HepG2 (cell line): ENCODE measurements around the gene MAP1B. TPM values are rescaled to one million over a fixed set of nuclear protein-coding genes. Genes with fewer than 3 reads are reported as not detected.
A peak's percentile ranks its signal among the peaks of the same experiment; 100 is the strongest.

Experiments
- ATAC-seq: fragments of 200-7000 bp; cut with Tn5 transposase; 3 replicates; pipeline ENCODE4 v1.9.1; 2020; ENCODE audit warnings: mild to moderate bottlenecking, moderate library complexity
- BruUV-seq: library from RNA; stranded (reverse); fragments of 400-500 nt; replicated peaks from 2 replicates; lab custom pipeline; 2021; lab: Mats Ljungman, UMichigan
- CTCF ChIA-PET: fragments of 300-600 bp; formaldehyde crosslinking; extraction: SDS; loops from one replicate; lab custom pipeline; 2021; ENCODE audit warnings: low total read pairs, inconsistent platforms, low intra/inter-chr PET ratio; lab: Yijun Ruan, JAX
- POLR2A ChIA-PET: fragments of 350-600 bp; sonication (Branson Sonifier 250); formaldehyde crosslinking; loops from one replicate; lab custom pipeline; 2020; ENCODE audit warnings: antibody characterized with exemption, inconsistent platforms; lab: Yijun Ruan, JAX
- DNase-seq: peaks from one replicate; pipeline ENCODE4 v3.0.0-alpha.2; 2015; ENCODE audit warnings: low spot score
- FAIRE-seq: peaks from 3 replicates; lab custom pipeline; 2011; peaks lifted over from hg19 to GRCh38; lab: Jason Lieb, UNC
- H2AFZ ChIP-seq: one replicate; pipeline ENCODE4 v1.6.1; 2011; ENCODE audit warnings: low read length, inconsistent platforms
- H3K27ac ChIP-seq: fragments of 300-600 bp; 3 replicates; pipeline ENCODE4 v1.8.0; 2011; ENCODE audit warnings: mixed run types, mild to moderate bottlenecking, mixed read lengths, low read length, inconsistent platforms; ENCODE audit not compliant: insufficient read depth; ENCODE audit errors: extremely low read length
- H3K27me3 ChIP-seq, 2 experiments: fragments of 200-600 bp in 1 of 2; 2 replicates in 1 of 2; 3 replicates in 1 of 2; pipeline versions ENCODE4 v1.6.0 to v1.8.0; 2011; ENCODE audit warnings: low read length in 2 of 2, mild to moderate bottlenecking in 2 of 2, moderate library complexity in 2 of 2, inconsistent platforms in 1 of 2; ENCODE audit not compliant: insufficient read depth in 2 of 2, control insufficient read depth in 1 of 2
- H3K36me3 ChIP-seq, 2 experiments: fragments of 200-600 bp in 1 of 2; replicated peaks in 1 of 2; 2 replicates in 1 of 2; 3 replicates in 1 of 2; pipeline versions ENCODE4 v1.5.1 to v1.8.0; 2011; ENCODE audit warnings: low read length in 2 of 2, inconsistent platforms in 1 of 2; ENCODE audit not compliant: insufficient read depth in 2 of 2, control insufficient read depth in 1 of 2
- H3K4me1 ChIP-seq: 2 replicates; pipeline ENCODE4 v1.5.1; 2012; ENCODE audit warnings: low read length, inconsistent platforms; ENCODE audit not compliant: insufficient read depth
- H3K4me2 ChIP-seq: 2 replicates; pipeline ENCODE4 v1.6.0; 2011; ENCODE audit warnings: low read depth, low read length, inconsistent platforms
- H3K4me3 ChIP-seq, 3 experiments: fragments of 200-600 bp in 1 of 3; sonication (generic), shearing (Covaris generic) in 1 of 3; replicated peaks in 1 of 3; 2 replicates each; pipeline ENCODE4 v1.5.1; 2011 to 2016; ENCODE audit warnings: low read length in 3 of 3, inconsistent platforms in 2 of 3, low read depth in 2 of 3, mild to moderate bottlenecking in 2 of 3, control low read depth in 1 of 3, mixed read lengths in 1 of 3; ENCODE audit not compliant: insufficient read depth in 1 of 3
- H3K79me2 ChIP-seq: one replicate; pipeline ENCODE4 v1.6.1; 2011; ENCODE audit warnings: low read length, inconsistent platforms; ENCODE audit not compliant: insufficient read depth
- H3K9ac ChIP-seq: 2 replicates; pipeline ENCODE4 v1.6.0; 2011; ENCODE audit warnings: mild to moderate bottlenecking, low read depth, low read length, inconsistent platforms; ENCODE audit not compliant: insufficient read depth
- H3K9me3 ChIP-seq: 2 replicates; pipeline ENCODE4 v1.5.1; 2012; ENCODE audit warnings: mild to moderate bottlenecking, low read length
- H4K20me1 ChIP-seq: 2 replicates; pipeline ENCODE4 v1.6.0; 2011; ENCODE audit warnings: inconsistent platforms, mild to moderate bottlenecking, low read length, moderate library complexity; ENCODE audit not compliant: insufficient read depth
- ATF7 ChIP-seq, 2 experiments: fragments of 450-650 bp in 1 of 2; sonication (generic) in 1 of 2; formaldehyde crosslinking in 1 of 2; IDR thresholded peaks; 2 replicates each; pipeline versions ENCODE4 v1.4.0 to v1.6.1; 2016 to 2020; ENCODE audit warnings: antibody characterized with exemption in 1 of 2, mild to moderate bottlenecking in 1 of 2, missing genetic modification reagents in 1 of 2
- CREB1 ChIP-seq, 2 experiments: fragments of 450-650 bp in 1 of 2; IDR thresholded peaks; 2 replicates each; pipeline ENCODE4 v1.6.1; 2016 to 2017; ENCODE audit warnings: control low read depth in 1 of 2, mild to moderate bottlenecking in 1 of 2, missing compliant biosample characterization in 1 of 2, missing genetic modification characterization in 1 of 2
- GABPA ChIP-seq, 2 experiments: IDR thresholded peaks; 2 replicates each; pipeline ENCODE4 v1.6.1; 2011 to 2016; ENCODE audit warnings: low read depth in 2 of 2, low read length in 1 of 2, missing biosample characterization in 1 of 2, missing genetic modification characterization in 1 of 2
- GATA4 ChIP-seq: sonication (generic); IDR thresholded peaks from 2 replicates; pipeline ENCODE4 v1.6.1; 2016; ENCODE audit warnings: antibody characterized with exemption, low read depth, borderline replicate concordance
- ISL2 ChIP-seq: sonication (generic); formaldehyde crosslinking; IDR thresholded peaks from 2 replicates; pipeline ENCODE4 v1.5.0; 2020; ENCODE audit warnings: missing genetic modification reagents
- SNRNP70 ChIP-seq: fragments of 200-400 bp; formaldehyde crosslinking; IDR thresholded peaks from 2 replicates; pipeline ENCODE4 v1.6.1; 2017; ENCODE audit warnings: mild to moderate bottlenecking, low read depth, low read length, moderate library complexity
- TBX3 ChIP-seq: fragments of 450-650 bp; IDR thresholded peaks from 2 replicates; pipeline ENCODE4 v1.6.1; 2017; ENCODE audit warnings: antibody characterized with exemption, mild to moderate bottlenecking, inconsistent platforms, borderline replicate concordance
- ZFY ChIP-seq: sonication (generic); formaldehyde crosslinking; IDR thresholded peaks from 2 replicates; pipeline ENCODE4 v1.4.0; 2020; ENCODE audit warnings: missing genetic modification reagents
- ZNF101 ChIP-seq: sonication (generic); formaldehyde crosslinking; IDR thresholded peaks from 2 replicates; pipeline ENCODE4 v1.4.0; 2020; ENCODE audit warnings: mild to moderate bottlenecking, low read depth, missing genetic modification reagents, borderline replicate concordance
- ZNF317 ChIP-seq: sonication (generic); formaldehyde crosslinking; IDR thresholded peaks from 2 replicates; pipeline ENCODE4 v1.5.0; 2020; ENCODE audit warnings: mild to moderate bottlenecking, missing genetic modification reagents
- ZNF614 ChIP-seq: IDR thresholded peaks from 2 replicates; pipeline ENCODE4 v1.6.1; 2018; ENCODE audit warnings: missing biosample characterization, missing genetic modification reagents, inconsistent platforms, borderline replicate concordance
- ZNF629 ChIP-seq: sonication (generic); formaldehyde crosslinking; conservative IDR thresholded peaks from 2 replicates; pipeline ENCODE4 v1.5.0; 2020; ENCODE audit warnings: missing genetic modification reagents
- WGBS: methylation state at CpG from one replicate; pipeline ENCODE4 v1.1.6; 2017; ENCODE audit warnings: low lambda C conversion rate; 5-methylcytosine and 5-hydroxymethylcytosine counted together
- in situ Hi-C: cut with HindIII; loops from 2 replicates; pipeline ENCODE4 v1.10.0; 2017; ENCODE audit warnings: low pct_unique_long_range_greater_than_20kb; ENCODE audit not compliant: extremely low pct_ligation_motif_present
- intact Hi-C: fragments of 100-400 bp; cut with micrococcal nuclease; formaldehyde crosslinking; loops from one replicate; pipeline ENCODE4 v1.10.0; 2022; ENCODE audit not compliant: unreplicated experiment
- polyA plus RNA-seq, 8 experiments: library from polyadenylated mRNA; depleted of rRNA in 3 of 8; stranded (reverse) in 7 of 8; unstranded in 1 of 8; fragments of >200 nt; fragmentation: Illumina TruSeq in 4 of 8; extraction: Trizol in 4 of 8; gene quantifications; 2 replicates each; pipeline versions ENCODE4 v1.2.1 to v1.2.3, GENCODE V29; 2011 to 2016; ENCODE audit warnings: low read depth in 4 of 8, missing spikeins in 1 of 8, mixed read lengths in 1 of 8; ENCODE audit not compliant: insufficient read depth in 1 of 8
- total RNA-seq, 5 experiments: library from RNA; depleted of rRNA; stranded (reverse); fragments of >200 nt; fragmentation: Illumina TruSeq; extraction: Trizol; gene quantifications; 2 replicates each; pipeline ENCODE4 v1.2.3, GENCODE V29; 2016; ENCODE audit warnings: low read depth in 1 of 5
- TF ChIP-seq, protein P1 (sequence below): sonication (generic); formaldehyde crosslinking; IDR thresholded peaks from 2 replicates; pipeline ENCODE4 v1.9.0; 2021; ENCODE audit warnings: missing genetic modification reagents, borderline replicate concordance
- TF ChIP-seq, protein P2 (sequence below): sonication (generic); formaldehyde crosslinking; conservative IDR thresholded peaks from 2 replicates; pipeline ENCODE4 v1.4.0; 2020; ENCODE audit warnings: missing genetic modification reagents

Gene MAP1B
- total and polyA plus RNA-seq, 2 of the 13 experiments (the other 11 are each of a cell fraction or from before 2014, with no cell fraction given) = 3.3 to 6.2 TPM

DNA sequence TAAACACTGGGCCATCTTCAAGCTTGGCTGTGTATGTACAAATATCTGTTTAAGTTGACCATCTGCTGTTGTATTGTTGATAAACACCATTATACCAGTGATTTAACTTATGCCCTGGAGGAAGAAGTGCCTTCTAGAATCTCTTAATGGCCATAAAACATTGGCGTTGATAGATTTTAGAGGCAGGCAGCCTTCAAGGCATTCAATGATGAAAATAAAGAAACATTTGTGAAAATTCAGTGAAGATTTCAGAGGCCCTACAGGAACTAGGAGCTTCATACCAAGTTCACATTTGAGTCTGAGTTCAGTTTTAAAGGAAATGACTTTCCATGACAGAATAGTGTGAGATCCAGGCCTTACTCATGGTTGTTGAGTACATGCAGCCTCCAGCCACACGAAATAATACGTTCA, 52.2 kb downstream of the MAP1B start:
- no peak overlapping the region for H3K9ac ChIP-seq
- ATAC-seq (no peak), FAIRE-seq (no peak), DNase-seq (no peak)
- H3K27ac ChIP-seq = no peak overlapping the region
- H3K27me3 ChIP-seq = no peaks in the 10 kb centered on the region
- POLR2A ChIA-PET = no interaction called here
- H4K20me1 ChIP-seq = no peaks in the 10 kb centered on the region
- H2AFZ ChIP-seq = no peak overlapping the region
- H3K4me1 ChIP-seq = peaks cover 1% of the 10 kb centered on the region; the same call in 1 of the 2 replicates
- WGBS = 92% methylated on average over 3 of the region's 3 CpGs
- CTCF ChIA-PET = no interaction called here
- H3K4me2 ChIP-seq = no peak overlapping the region
- TF ChIP-seq TBX3 (no peak), ZNF614 (CRISPR knock-in tag) (no peak), ZNF317 (CRISPR knock-in tag) (no peak)
- TF ChIP-seq, protein P1, sequence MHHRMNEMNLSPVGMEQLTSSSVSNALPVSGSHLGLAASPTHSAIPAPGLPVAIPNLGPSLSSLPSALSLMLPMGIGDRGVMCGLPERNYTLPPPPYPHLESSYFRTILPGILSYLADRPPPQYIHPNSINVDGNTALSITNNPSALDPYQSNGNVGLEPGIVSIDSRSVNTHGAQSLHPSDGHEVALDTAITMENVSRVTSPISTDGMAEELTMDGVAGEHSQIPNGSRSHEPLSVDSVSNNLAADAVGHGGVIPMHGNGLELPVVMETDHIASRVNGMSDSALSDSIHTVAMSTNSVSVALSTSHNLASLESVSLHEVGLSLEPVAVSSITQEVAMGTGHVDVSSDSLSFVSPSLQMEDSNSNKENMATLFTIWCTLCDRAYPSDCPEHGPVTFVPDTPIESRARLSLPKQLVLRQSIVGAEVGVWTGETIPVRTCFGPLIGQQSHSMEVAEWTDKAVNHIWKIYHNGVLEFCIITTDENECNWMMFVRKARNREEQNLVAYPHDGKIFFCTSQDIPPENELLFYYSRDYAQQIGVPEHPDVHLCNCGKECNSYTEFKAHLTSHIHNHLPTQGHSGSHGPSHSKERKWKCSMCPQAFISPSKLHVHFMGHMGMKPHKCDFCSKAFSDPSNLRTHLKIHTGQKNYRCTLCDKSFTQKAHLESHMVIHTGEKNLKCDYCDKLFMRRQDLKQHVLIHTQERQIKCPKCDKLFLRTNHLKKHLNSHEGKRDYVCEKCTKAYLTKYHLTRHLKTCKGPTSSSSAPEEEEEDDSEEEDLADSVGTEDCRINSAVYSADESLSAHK (CRISPR knock-in tag) = no peak
- no peaks in the 10 kb centered on the region for H3K9me3 ChIP-seq
- H3K36me3 ChIP-seq = no peaks in the 10 kb centered on the region
- BruUV-seq = no TSS peak
- intact Hi-C loops (no loop called here), in situ Hi-C loops (no loop called here)
- H3K79me2 ChIP-seq = no peaks in the 10 kb centered on the region
- no peak overlapping the region for H3K4me3 ChIP-seq

DNA sequence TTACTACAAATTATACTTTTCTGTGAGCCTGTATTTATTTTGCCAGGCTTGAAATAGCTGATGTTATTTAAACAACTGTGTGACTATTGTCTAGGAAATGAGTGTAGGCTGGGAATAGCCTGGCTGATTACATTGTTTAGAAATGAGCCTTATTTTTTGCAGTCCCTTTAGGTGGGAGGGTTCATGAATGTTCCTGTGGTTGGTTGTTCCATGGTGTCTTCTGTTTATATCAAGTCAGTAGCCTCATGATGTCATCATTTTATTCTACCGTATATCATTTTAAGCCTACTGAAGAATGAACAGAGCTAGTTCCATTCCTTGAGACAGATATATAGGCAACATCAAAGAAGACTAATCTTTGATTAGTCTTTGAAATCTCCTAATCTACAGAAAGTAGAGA, 53.1 kb downstream of the MAP1B start:
- intact Hi-C loops (no loop called here), in situ Hi-C loops (no loop called here)
- Histone ChIP-seq H3K79me2 (no peaks in the 10 kb centered on the region), H3K4me1 (no peaks in the 10 kb centered on the region), H3K27ac (no peak overlapping the region), H3K27me3 (no peaks in the 10 kb centered on the region), H2AFZ (no peak overlapping the region), H3K9ac (no peak overlapping the region), H3K36me3 (no peaks in the 10 kb centered on the region), H3K4me2 (no peak overlapping the region), H3K4me3 (no peak overlapping the region), H3K9me3 (no peaks in the 10 kb centered on the region), H4K20me1 (no peaks in the 10 kb centered on the region)
- 100% methylated on average over 1 of the region's 1 CpG for WGBS
- POLR2A ChIA-PET = no interaction called here
- no peak for ATAC-seq
- no peak for FAIRE-seq
- CTCF ChIA-PET = no interaction called here
- BruUV-seq = no TSS peak
- DNase-seq = no peak
- TF ChIP-seq ZNF629 (CRISPR knock-in tag) = no peak
- no peak for TF ChIP-seq ISL2 (CRISPR knock-in tag)
- TF ChIP-seq SNRNP70 = no peak
- peak; percentile 76 for TF ChIP-seq ATF7 (IDR thresholded peaks at IDR 0.05)
- no peak for TF ChIP-seq ATF7 (CRISPR knock-in tag; IDR thresholded peaks at IDR 0.05)
- no peak for TF ChIP-seq GABPA (IDR thresholded peaks at IDR 0.05; ENCODE audit: low read depth, low read length)
- no peak for TF ChIP-seq GABPA (CRISPR knock-in tag; IDR thresholded peaks at IDR 0.05; ENCODE audit: low read depth)
- TF ChIP-seq TBX3 = no peak
- no peak for TF ChIP-seq ZFY
- 0 out of 2 replicates have a peak, but pooled peaks have one; percentile 13 for TF ChIP-seq CREB1 (IDR thresholded peaks at IDR 0.05)
- TF ChIP-seq CREB1 (CRISPR knock-in tag; IDR thresholded peaks at IDR 0.05) = no peak
- TF ChIP-seq ZNF101 (CRISPR knock-in tag) = no peak
- no peak for TF ChIP-seq GATA4
- TF ChIP-seq, protein P2, sequence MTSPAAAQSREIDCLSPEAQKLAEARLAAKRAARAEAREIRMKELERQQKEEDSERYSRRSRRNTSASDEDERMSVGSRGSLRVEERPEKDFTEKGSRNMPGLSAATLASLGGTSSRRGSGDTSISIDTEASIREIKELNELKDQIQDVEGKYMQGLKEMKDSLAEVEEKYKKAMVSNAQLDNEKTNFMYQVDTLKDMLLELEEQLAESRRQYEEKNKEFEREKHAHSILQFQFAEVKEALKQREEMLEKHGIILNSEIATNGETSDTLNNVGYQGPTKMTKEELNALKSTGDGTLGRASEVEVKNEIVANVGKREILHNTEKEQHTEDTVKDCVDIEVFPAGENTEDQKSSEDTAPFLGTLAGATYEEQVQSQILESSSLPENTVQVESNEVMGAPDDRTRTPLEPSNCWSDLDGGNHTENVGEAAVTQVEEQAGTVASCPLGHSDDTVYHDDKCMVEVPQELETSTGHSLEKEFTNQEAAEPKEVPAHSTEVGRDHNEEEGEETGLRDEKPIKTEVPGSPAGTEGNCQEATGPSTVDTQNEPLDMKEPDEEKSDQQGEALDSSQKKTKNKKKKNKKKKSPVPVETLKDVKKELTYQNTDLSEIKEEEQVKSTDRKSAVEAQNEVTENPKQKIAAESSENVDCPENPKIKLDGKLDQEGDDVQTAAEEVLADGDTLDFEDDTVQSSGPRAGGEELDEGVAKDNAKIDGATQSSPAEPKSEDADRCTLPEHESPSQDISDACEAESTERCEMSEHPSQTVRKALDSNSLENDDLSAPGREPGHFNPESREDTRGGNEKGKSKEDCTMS (CRISPR knock-in tag) = no peak
